Activated T-cell treated with anti-CD3 and anti-CD28 coated beads for 48 hours (primary cell): ENCODE data around the gene FOSB.

ENCODE experiments used
- DNase-seq: peaks from one replicate; pipeline ENCODE4 v3.0.0-alpha.2; 2020; ENCODE audit warnings: low read depth

Gene FOSB

DNA sequence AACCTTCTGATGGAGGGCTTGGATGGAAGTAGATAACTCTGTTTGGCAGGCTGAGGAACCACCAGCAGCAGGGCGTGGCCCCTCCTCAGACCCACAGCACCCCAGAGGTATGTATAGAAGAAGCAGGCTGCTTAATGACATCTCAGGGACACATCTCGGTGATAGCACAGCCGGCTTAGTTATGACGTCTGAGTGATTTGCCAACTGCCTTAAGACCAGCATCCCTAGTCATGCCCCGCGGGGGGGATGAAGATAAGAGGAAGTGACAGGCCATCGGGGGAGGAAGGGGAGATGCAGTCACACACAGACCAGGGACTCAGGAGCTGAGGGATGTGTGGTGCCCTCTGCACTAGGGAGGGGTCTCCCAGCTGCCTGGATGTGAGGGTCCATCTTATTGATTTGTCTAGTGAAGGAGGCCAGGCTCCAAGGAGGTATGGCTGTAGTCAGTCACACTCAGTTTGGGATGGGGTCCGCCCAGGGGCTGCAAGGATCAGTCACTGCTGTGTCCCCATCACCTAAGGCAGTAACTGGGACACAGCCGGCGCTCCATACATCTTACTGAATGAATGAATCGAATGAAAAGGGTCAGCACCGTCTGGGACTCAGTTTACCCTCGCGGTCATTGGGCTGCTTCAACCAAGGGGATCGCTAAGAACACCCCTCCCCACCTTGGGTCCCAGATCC lies 24.9 kb upstream of the FOSB start:
- no peak for DNase-seq

GRCh38 chr19:45443462-45444317 lies 24.1 kb upstream of the FOSB start:
- peak; percentile 47 for DNase-seq

GRCh38 chr19:45444318-45445041 lies 23.3 kb upstream of the FOSB start:
- peak; percentile 78 for DNase-seq

DNA sequence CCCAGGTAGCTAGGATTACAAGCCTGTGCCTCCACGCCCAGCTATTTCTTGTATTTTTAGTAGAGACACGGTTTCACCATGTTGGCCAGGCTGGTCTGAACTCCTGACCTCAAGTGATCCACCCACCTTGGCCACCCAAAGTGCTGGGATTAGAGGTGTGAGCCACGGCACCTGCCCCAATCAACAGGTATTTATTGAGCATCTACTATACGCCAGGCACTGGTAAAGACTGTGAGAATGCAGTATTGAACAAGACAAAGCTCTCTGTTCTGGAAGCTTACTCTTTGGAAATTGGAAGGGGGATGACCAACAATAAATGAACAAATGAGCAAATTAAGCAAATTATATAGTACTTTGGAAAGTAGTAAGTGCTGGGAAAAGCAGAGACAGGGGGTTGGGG lies 22.7 kb upstream of the FOSB start:
- no peak for DNase-seq

GRCh38 chr19:45446295-45446694 lies 21.5 kb upstream of the FOSB start:
- no peak for DNase-seq

GRCh38 chr19:45446944-45447343 lies 20.9 kb upstream of the FOSB start:
- DNase-seq, result no peak

GRCh38 chr19:45448425-45448756 lies 19.4 kb upstream of the FOSB start:
- DNase-seq, result no peak

DNA sequence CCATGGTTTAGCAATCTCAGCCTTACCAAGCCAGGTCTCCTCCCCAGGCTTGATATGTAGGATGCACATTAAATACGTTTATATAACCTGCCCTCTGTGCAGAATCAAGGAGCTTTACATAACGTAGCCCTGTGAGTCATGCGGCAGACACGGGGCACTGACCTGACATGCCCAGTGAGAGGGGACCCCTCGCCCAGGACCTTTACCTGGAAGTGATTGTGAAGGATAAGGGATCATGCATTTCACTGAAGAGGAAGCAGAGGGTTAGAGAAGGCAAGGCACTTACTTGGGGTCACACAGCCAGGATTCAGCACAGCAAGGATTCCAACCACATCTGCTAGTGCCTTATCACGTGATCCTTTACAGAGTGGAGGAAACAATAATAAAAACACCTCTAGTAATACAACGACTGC lies 18.9 kb upstream of the FOSB start:
- no peak for DNase-seq

- no peak for DNase-seq
These were observed 17.8 kb upstream of the FOSB start for GRCh38 chr19:45450012-45450333.

DNA sequence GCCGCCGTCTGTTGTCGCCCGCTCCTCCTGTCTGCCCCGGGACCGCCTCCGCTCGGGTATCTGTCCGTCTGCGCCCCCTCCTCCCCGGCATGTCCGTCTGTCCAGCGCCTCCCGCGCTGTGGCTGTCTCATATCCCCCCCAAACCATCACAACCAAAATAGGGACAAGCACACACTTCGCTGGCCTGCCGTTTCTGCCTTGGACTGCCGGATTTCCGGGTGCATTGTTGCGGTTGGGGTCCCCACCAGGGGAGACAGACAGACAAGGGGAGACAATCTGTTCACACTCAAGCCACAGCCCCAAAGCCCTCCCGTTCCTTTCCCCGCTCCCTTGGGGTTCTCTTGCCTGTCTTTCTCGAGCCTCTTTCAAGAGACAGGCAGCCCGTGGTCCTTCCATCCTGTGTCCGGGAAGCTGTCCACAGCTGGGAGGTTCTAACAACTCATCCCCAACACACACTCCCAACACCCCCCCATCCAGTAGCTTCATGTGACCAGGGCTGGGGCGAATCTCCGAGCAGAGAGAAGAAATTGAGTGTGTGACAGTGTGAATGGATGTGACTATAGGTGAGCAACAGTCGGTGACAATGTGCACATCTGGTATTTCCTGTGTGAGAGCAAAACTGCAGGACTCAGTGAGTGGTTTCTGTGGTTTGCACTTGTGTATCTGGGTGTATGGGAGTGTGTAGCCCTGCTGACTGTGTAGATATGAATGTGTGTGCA lies 16.5 kb upstream of the FOSB start:
- no peak for DNase-seq

- DNase-seq, result no peak
These were observed 15.9 kb upstream of the FOSB start for GRCh38 chr19:45451850-45452387.

DNA sequence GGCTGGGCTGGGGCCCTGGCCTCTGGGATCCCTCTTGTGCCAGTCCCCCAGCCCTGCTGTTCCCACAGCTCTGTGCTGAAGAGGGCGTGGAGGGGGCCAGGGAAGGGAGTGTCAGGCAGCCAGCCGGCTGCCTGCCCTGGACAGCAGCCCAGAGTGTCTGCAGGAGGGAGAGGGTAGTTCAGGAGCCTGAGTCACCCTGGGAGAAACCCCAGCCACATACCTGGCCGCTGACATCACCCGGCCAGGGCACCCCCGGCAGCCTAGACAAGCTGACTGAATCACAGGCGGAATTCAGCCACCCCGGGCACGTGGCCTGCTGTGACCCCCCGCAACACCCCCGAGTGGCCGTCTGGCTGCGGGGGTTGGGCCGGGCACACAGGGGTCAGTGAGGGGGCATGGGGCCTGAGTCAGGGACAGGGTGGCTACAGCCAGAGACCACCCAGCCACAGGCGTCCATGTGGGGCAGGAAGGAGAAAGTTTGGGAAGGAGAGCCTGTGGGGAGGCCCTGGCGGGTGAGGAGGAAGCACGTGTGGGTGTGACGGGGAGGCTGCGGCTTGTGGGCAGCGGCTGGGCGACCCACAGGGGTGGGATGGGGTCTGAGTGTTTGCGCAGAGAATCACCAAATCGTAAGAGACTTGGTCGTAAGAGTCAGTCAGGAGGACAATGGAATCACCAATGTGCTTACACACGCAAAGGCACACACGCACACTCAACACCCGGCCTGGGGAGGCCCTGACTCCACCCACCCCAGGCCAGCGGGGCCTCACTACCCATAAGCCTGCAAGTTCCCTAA lies 11.9 kb upstream of the FOSB start:
- DNase-seq, result peak; percentile 71

DNA sequence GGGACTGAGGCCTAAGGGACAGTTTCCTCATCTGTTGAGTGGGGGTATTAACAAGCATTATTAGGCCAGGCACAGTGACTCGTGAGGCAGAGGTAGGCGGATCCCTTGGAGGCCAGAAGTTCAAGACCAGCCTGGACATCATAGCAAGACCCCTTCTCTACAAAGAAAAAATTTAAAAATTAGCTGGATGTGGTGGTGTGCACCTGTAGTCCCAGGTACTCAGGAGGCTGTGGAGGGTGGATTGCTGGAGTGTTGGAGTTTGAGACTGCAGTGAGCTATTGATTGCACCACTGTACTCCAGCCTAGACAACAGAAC lies 11.3 kb upstream of the FOSB start:
- DNase-seq, result no peak

DNA sequence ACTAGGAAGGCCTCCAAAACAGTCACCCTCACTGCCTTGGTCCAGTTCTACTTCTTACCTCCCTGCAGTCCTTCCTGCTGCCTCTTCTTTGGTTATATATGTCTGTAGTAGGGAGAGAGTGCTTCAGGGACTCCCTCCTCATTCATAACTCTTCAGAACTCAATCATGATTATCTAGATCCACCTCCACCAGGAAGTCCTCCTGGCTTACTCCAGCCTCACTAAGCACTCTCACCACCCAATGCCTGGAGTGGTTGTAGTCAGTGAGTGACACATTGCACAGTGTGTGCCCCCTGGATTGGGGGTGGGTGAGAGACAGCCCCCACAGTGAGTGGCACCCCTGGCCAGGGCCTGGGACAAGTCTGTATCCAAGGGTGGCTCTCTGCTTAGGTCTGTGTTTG lies 10.0 kb upstream of the FOSB start:
- no peak for DNase-seq

- DNase-seq, result no peak
These were observed 6.9 kb upstream of the FOSB start for GRCh38 chr19:45460807-45461347.

GRCh38 chr19:45462174-45462573 lies 5.6 kb upstream of the FOSB start:
- no peak for DNase-seq

DNA sequence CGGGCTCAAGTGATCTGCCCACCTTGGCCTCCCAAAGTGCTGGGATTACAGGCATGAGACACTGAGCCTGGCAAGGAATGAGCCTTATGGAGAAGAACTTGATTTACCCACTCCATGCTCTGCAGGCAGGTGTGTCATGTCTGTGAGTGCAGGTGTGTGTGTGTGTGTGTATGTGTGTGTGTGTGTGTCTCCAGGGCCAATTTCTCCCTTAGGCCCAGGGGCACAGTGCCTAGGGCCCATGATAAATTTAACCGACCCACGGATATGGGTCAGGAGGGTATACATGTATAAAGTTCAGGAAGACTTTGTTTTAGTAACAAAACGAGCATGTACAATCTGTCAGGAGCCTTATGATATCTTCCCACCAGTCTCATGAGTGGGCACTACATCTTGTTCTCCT lies 4.6 kb upstream of the FOSB start:
- no peak for DNase-seq

- DNase-seq, result no peak
These were observed 3.5 kb upstream of the FOSB start for GRCh38 chr19:45464274-45464673.

DNA sequence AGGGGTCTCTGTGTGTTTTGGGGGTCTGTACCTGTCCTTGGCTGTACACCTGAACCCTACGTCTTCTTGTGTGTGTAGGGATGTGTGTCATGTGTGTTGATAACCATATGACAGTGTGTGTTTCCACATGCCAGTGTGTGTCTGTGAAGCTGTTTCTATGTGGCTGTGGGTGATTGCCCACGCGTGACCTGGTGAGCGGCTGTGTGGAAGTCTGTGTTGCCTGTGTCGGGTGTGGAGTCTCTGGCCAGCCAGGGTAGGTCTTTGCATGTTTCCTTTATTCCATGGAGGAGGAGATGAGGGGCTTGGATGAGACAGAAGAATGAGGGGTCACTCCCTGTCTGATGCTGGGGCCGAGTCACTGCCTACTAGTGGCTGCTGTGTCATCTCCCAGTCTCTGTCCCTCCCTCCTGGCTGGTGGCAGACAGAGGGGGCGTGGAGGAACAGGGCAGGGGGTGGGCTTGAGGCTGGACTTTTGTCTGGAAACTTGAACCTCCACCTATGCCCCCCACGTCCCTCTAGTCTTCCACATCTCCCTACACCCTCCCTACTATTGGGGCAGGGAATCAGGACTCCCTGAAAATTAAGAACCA lies 2.8 kb upstream of the FOSB start:
- DNase-seq, result no peak

GRCh38 chr19:45467115-45467455 lies 711 bp upstream of the FOSB start:
- no peak for DNase-seq

GRCh38 chr19:45468159-45468651 lies 409 bp downstream of the FOSB start:
- DNase-seq, result no peak
